Measurements from ENCODE around the gene ATP7A. TPM values are rescaled to one million over a fixed set of nuclear protein-coding genes. Genes with fewer than 3 reads are reported as not detected.

Gene ATP7A
- total RNA-seq, 1 donor from 2014 or later: 16.2 TPM

GRCh38 chrX:78024349-78025059 is 114.0 kb downstream of the ATP7A start:
- no peak overlapping the region for H3K27ac Mint-ChIP-seq (ENCODE audit: unreplicated experiment)
- no peak for DNase-seq (ENCODE audit: extremely low spot score, unreplicated experiment)
- no peak overlapping the region for H3K4me3 Mint-ChIP-seq (ENCODE audit: unreplicated experiment)
- TF ChIP-seq, protein P1, sequence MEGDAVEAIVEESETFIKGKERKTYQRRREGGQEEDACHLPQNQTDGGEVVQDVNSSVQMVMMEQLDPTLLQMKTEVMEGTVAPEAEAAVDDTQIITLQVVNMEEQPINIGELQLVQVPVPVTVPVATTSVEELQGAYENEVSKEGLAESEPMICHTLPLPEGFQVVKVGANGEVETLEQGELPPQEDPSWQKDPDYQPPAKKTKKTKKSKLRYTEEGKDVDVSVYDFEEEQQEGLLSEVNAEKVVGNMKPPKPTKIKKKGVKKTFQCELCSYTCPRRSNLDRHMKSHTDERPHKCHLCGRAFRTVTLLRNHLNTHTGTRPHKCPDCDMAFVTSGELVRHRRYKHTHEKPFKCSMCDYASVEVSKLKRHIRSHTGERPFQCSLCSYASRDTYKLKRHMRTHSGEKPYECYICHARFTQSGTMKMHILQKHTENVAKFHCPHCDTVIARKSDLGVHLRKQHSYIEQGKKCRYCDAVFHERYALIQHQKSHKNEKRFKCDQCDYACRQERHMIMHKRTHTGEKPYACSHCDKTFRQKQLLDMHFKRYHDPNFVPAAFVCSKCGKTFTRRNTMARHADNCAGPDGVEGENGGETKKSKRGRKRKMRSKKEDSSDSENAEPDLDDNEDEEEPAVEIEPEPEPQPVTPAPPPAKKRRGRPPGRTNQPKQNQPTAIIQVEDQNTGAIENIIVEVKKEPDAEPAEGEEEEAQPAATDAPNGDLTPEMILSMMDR (IDR thresholded peaks at IDR 0.05): peak; percentile 41
- peaks cover 24% of the 10 kb centered on the region for H3K9me3 Mint-ChIP-seq (ENCODE audit: unreplicated experiment)
- no peaks in the 10 kb centered on the region for H3K27me3 Mint-ChIP-seq (ENCODE audit: unreplicated experiment)
- peaks cover 2% of the 10 kb centered on the region for H3K4me1 Mint-ChIP-seq (ENCODE audit: unreplicated experiment)
- peaks cover 6% of the 10 kb centered on the region for H3K36me3 Mint-ChIP-seq (ENCODE audit: unreplicated experiment)

GRCh38 chrX:78027798-78028197 is 117.3 kb downstream of the ATP7A start:
- Mint-ChIP-seq H3K27me3 (ENCODE audit: unreplicated experiment) (no peaks in the 10 kb centered on the region), H3K9me3 (ENCODE audit: unreplicated experiment) (peaks cover 24% of the 10 kb centered on the region), H3K27ac (ENCODE audit: unreplicated experiment) (no peak overlapping the region), H3K4me3 (ENCODE audit: unreplicated experiment) (no peak overlapping the region), H3K4me1 (ENCODE audit: unreplicated experiment) (no peaks in the 10 kb centered on the region), H3K36me3 (ENCODE audit: unreplicated experiment) (peaks cover 6% of the 10 kb centered on the region)
- no peak for DNase-seq (ENCODE audit: extremely low spot score, unreplicated experiment)
- TF ChIP-seq, protein P1 (IDR thresholded peaks at IDR 0.05): no peak

DNA sequence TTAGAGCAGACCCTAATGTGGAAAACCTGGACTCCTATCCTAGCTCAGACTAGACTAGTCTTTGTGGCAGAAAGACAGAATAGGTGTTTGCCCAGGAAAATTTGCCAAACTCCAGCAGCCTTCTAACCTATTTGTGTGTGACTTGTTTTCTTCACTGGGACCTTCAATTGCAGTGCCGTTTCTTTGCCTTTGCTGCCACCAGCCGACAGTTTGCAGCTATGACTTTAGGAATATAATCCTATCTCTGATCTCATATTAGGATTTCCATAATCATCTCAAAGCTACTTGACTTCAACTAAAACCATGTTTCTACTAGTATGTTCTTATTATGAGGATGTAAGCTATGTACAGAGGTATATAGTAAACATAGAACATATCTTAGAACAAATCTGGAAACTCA is 119.2 kb downstream of the ATP7A start:
- H3K4me1 Mint-ChIP-seq (ENCODE audit: unreplicated experiment): no peaks in the 10 kb centered on the region
- no peaks in the 10 kb centered on the region for H3K27me3 Mint-ChIP-seq (ENCODE audit: unreplicated experiment)
- no peak for DNase-seq (ENCODE audit: extremely low spot score, unreplicated experiment)
- no peak overlapping the region for H3K4me3 Mint-ChIP-seq (ENCODE audit: unreplicated experiment)
- TF ChIP-seq, protein P1 (IDR thresholded peaks at IDR 0.05): peak; percentile 56
- H3K27ac Mint-ChIP-seq (ENCODE audit: unreplicated experiment): no peak overlapping the region
- H3K36me3 Mint-ChIP-seq (ENCODE audit: unreplicated experiment): peaks cover 6% of the 10 kb centered on the region
- peaks cover 15% of the 10 kb centered on the region for H3K9me3 Mint-ChIP-seq (ENCODE audit: unreplicated experiment)

GRCh38 chrX:78035061-78035460 is 124.6 kb downstream of the ATP7A start:
- no peaks in the 10 kb centered on the region for H3K4me1 Mint-ChIP-seq (ENCODE audit: unreplicated experiment)
- H3K27ac Mint-ChIP-seq (ENCODE audit: unreplicated experiment): no peak overlapping the region
- TF ChIP-seq, protein P1 (IDR thresholded peaks at IDR 0.05): no peak
- H3K4me3 Mint-ChIP-seq (ENCODE audit: unreplicated experiment): no peak overlapping the region
- H3K36me3 Mint-ChIP-seq (ENCODE audit: unreplicated experiment): no peaks in the 10 kb centered on the region
- peaks cover 4% of the 10 kb centered on the region for H3K9me3 Mint-ChIP-seq (ENCODE audit: unreplicated experiment)
- H3K27me3 Mint-ChIP-seq (ENCODE audit: unreplicated experiment): no peaks in the 10 kb centered on the region
- DNase-seq (ENCODE audit: extremely low spot score, unreplicated experiment): no peak

- H3K4me1 Mint-ChIP-seq (ENCODE audit: unreplicated experiment): no peaks in the 10 kb centered on the region
- TF ChIP-seq, protein P1 (IDR thresholded peaks at IDR 0.05): no peak
- no peak overlapping the region for H3K4me3 Mint-ChIP-seq (ENCODE audit: unreplicated experiment)
- no peaks in the 10 kb centered on the region for H3K27me3 Mint-ChIP-seq (ENCODE audit: unreplicated experiment)
- no peak for DNase-seq (ENCODE audit: extremely low spot score, unreplicated experiment)
- no peak overlapping the region for H3K27ac Mint-ChIP-seq (ENCODE audit: unreplicated experiment)
- peaks cover 4% of the 10 kb centered on the region for H3K9me3 Mint-ChIP-seq (ENCODE audit: unreplicated experiment)
- peaks cover 1% of the 10 kb centered on the region for H3K36me3 Mint-ChIP-seq (ENCODE audit: unreplicated experiment)
These were observed 127.4 kb downstream of the ATP7A start for GRCh38 chrX:78037881-78038280.
